Cardiac muscle cell (in vitro differentiated cells and primary cell): ENCODE measurements around the gene CDC45. TPM values are rescaled to one million over a fixed set of nuclear protein-coding genes. Genes with fewer than 3 reads are reported as not detected.

Source experiments
- DNase-seq, 2 donors: peaks; one replicate each; pipeline versions ENCODE4 v3.0.0 to v3.0.0-alpha.2; 2010 to 2017; ENCODE audit warnings: low read depth in 1 of 2, low spot score in 1 of 2
- H3K27ac ChIP-seq: fragments of 200-600 bp; sonication (generic); 2 replicates; pipeline ENCODE4 v1.5.1; 2016
- H3K27me3 ChIP-seq: fragments of 200-600 bp; sonication (generic); 2 replicates; pipeline ENCODE4 v1.6.0; 2016; ENCODE audit warnings: control low read depth
- H3K36me3 ChIP-seq: fragments of 200-600 bp; sonication (generic); 2 replicates; pipeline ENCODE4 v1.5.1; 2016; ENCODE audit warnings: control low read depth
- H3K4me1 ChIP-seq: fragments of 200-600 bp; sonication (generic); 2 replicates; pipeline ENCODE4 v1.8.1; 2017; ENCODE audit warnings: low read depth, mild to moderate bottlenecking, mixed run types
- H3K4me3 ChIP-seq: fragments of 200-600 bp; sonication (generic); 2 replicates; pipeline ENCODE4 v1.5.1; 2016; ENCODE audit warnings: mild to moderate bottlenecking
- H3K9me3 ChIP-seq: fragments of 200-600 bp; sonication (generic); 2 replicates; pipeline ENCODE4 v1.5.1; 2017; ENCODE audit warnings: low read depth, mild to moderate bottlenecking, control low read depth
- CTCF ChIP-seq: IDR thresholded peaks from 2 replicates; pipeline ENCODE4 v1.5.1; 2012; ENCODE audit warnings: low read depth, mild to moderate bottlenecking, low read length
- polyA plus RNA-seq: library from polyadenylated mRNA; unstranded; fragments of >200 nt; fragmentation: Nextera tagmentation; extraction: Ambion mirVana; gene quantifications from 2 replicates; pipeline ENCODE4 v1.2.1, GENCODE V29; 2016
- total RNA-seq: library from RNA; depleted of rRNA; stranded (reverse); fragments of >200 nt; gene quantifications from 2 replicates; pipeline ENCODE4 v1.2.3, GENCODE V29; 2016

The CDC45 gene
- total and polyA plus RNA-seq, 2 experiments from 2014 or later: 7.6 to 15.5 TPM

GRCh38 chr22:19548964-19549363 lies 69.2 kb downstream of the CDC45 start:
- Histone ChIP-seq H3K27me3 (no peaks in the 10 kb centered on the region), H3K4me3 (no peak overlapping the region), H3K4me1 (no peaks in the 10 kb centered on the region), H3K36me3 (no peaks in the 10 kb centered on the region), H3K9me3 (no peaks in the 10 kb centered on the region), H3K27ac (no peak overlapping the region)
- no peak for DNase-seq
- no peak for TF ChIP-seq CTCF

- no peak for TF ChIP-seq CTCF
- no peak overlapping the region for H3K27ac ChIP-seq
- H3K4me1 ChIP-seq: no peaks in the 10 kb centered on the region
- no peaks in the 10 kb centered on the region for H3K36me3 ChIP-seq
- no peak for DNase-seq
- no peak overlapping the region for H3K4me3 ChIP-seq
- no peaks in the 10 kb centered on the region for H3K27me3 ChIP-seq
- no peaks in the 10 kb centered on the region for H3K9me3 ChIP-seq
Observed at GRCh38 chr22:19549428-19549827, 69.7 kb downstream of the CDC45 start.

- no peak for DNase-seq
- Histone ChIP-seq H3K9me3 (no peaks in the 10 kb centered on the region), H3K36me3 (no peaks in the 10 kb centered on the region), H3K4me3 (no peak overlapping the region), H3K4me1 (no peaks in the 10 kb centered on the region), H3K27ac (no peak overlapping the region), H3K27me3 (no peaks in the 10 kb centered on the region)
- no peak for TF ChIP-seq CTCF
Observed at GRCh38 chr22:19550382-19550781, 70.7 kb downstream of the CDC45 start.

GRCh38 chr22:19553201-19553600 lies 73.5 kb downstream of the CDC45 start:
- H3K27me3 ChIP-seq: no peaks in the 10 kb centered on the region
- H3K9me3 ChIP-seq: no peaks in the 10 kb centered on the region
- H3K36me3 ChIP-seq: no peaks in the 10 kb centered on the region
- no peak overlapping the region for H3K4me3 ChIP-seq
- no peak overlapping the region for H3K27ac ChIP-seq
- DNase-seq: no peak
- H3K4me1 ChIP-seq: no peaks in the 10 kb centered on the region
- TF ChIP-seq CTCF: no peak

- Histone ChIP-seq H3K36me3 (no peaks in the 10 kb centered on the region), H3K27ac (no peak overlapping the region), H3K9me3 (no peaks in the 10 kb centered on the region), H3K4me3 (no peak overlapping the region), H3K4me1 (no peaks in the 10 kb centered on the region), H3K27me3 (no peaks in the 10 kb centered on the region)
- TF ChIP-seq CTCF: peak; percentile 9
- peak; percentile 19 to 25 for DNase-seq
Observed at GRCh38 chr22:19554834-19555404, 75.2 kb downstream of the CDC45 start.
